Stomach (tissue), 4 donors: Measurements from ENCODE around the gene UST.

ENCODE experiments used
- POLR2AphosphoS5 ChIP-seq, 3 donors: sonication (generic); formaldehyde crosslinking; IDR thresholded peaks; one replicate each; pipeline ENCODE4 v1.6.1; 2016; ENCODE audit warnings: antibody characterized with exemption in 3 of 3
- TF ChIP-seq, protein P1 (sequence below), 7 experiments: fragments of 450-650 bp in 4 of 7; fragments of 200-600 bp in 3 of 7; sonication (generic) in 3 of 7; IDR thresholded peaks; one replicate each; pipeline ENCODE4 v1.5.1; 2016 to 2019; ENCODE audit warnings: antibody characterized with exemption in 7 of 7, control low read depth in 2 of 7, mild to moderate bottlenecking in 1 of 7

DNA sequence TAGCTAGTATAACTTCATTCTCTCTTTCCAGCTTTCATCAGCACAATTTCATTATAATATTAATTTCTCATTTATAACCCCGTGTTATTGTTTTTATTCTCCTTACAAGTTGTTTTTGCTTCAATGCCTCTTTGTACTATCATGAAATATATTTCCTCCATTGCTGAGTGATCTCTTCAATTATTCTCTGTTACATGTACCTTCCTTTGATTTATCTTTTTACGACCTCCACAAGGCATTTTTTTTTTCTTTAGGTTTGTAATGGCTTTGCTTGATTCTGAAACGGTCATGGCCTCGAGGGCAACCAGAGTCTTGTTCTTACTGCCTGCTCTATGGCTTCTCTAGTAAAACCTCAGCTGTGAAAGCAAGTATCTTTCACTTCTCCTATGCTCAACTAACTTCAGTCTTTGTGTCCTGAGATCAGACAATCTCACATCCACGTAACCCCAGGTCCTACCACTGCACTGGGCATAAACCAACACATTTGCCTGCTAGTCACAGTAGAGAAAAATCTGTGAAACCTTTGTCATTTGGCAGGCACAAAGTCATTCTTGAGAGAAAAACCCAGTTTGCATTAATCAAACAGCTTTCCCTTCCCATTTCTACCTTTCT lies 119.9 kb downstream of the UST start:
- TF ChIP-seq, protein P1, sequence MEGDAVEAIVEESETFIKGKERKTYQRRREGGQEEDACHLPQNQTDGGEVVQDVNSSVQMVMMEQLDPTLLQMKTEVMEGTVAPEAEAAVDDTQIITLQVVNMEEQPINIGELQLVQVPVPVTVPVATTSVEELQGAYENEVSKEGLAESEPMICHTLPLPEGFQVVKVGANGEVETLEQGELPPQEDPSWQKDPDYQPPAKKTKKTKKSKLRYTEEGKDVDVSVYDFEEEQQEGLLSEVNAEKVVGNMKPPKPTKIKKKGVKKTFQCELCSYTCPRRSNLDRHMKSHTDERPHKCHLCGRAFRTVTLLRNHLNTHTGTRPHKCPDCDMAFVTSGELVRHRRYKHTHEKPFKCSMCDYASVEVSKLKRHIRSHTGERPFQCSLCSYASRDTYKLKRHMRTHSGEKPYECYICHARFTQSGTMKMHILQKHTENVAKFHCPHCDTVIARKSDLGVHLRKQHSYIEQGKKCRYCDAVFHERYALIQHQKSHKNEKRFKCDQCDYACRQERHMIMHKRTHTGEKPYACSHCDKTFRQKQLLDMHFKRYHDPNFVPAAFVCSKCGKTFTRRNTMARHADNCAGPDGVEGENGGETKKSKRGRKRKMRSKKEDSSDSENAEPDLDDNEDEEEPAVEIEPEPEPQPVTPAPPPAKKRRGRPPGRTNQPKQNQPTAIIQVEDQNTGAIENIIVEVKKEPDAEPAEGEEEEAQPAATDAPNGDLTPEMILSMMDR (IDR thresholded peaks at IDR 0.05) = no peak
- no peak for TF ChIP-seq POLR2AphosphoS5 (IDR thresholded peaks at IDR 0.05)
